Body of pancreas (tissue), 4 donors: ENCODE results near the gene KCTD12. TPM values are rescaled to one million over a fixed set of nuclear protein-coding genes. Genes with fewer than 3 reads are reported as not detected.
A peak's percentile ranks its signal among the peaks of the same experiment; 100 is the strongest.

Experiments used
- ATAC-seq: fragments of 150-250 bp; one replicate; pipeline ENCODE4 v1.9.1; 2016
- DNase-seq, 4 donors: peaks; one replicate each; pipeline ENCODE4 v3.0.0-alpha.2; 2019
- H3K27ac ChIP-seq, 4 donors: fragments of 200-600 bp; sonication (generic); 1 replicate in 3 of 4; 2 replicates in 1 of 4; pipeline versions ENCODE4 v1.5.1 to v1.6.1; 2016 to 2019; ENCODE audit warnings: mild to moderate bottlenecking in 1 of 4, mixed read lengths in 1 of 4, moderate library complexity in 1 of 4
- H3K27me3 ChIP-seq, 2 donors: fragments of 200-600 bp; sonication (generic); one replicate each; pipeline ENCODE4 v1.6.0; 2016; ENCODE audit warnings: mild to moderate bottlenecking in 1 of 2
- H3K36me3 ChIP-seq, 2 donors: fragments of 200-600 bp; sonication (generic); replicated peaks in 1 of 2; 2 replicates each; pipeline ENCODE4 v1.5.1; 2016; ENCODE audit warnings: low read depth in 2 of 2; ENCODE audit not compliant: insufficient read depth in 1 of 2
- H3K4me1 ChIP-seq: fragments of 200-600 bp; sonication (generic); one replicate; pipeline ENCODE4 v1.6.0; 2016
- H3K4me3 ChIP-seq, 2 donors: fragments of 200-600 bp; sonication (generic); 1 replicate in 1 of 2; 2 replicates in 1 of 2; pipeline ENCODE4 v1.5.1; 2016 to 2019
- H3K9me3 ChIP-seq, 3 donors: fragments of 200-600 bp; sonication (generic); 1 replicate in 2 of 3; 2 replicates in 1 of 3; pipeline ENCODE4 v1.5.1; 2016
- CTCF ChIP-seq, 7 experiments: fragments of 450-650 bp in 4 of 7; fragments of 200-600 bp in 3 of 7; sonication (generic) in 3 of 7; IDR thresholded peaks; one replicate each; pipeline ENCODE4 v1.5.1; 2016 to 2019; ENCODE audit warnings: antibody characterized with exemption in 7 of 7
- POLR2A ChIP-seq, 3 donors: fragments of 450-650 bp; IDR thresholded peaks; one replicate each; pipeline ENCODE4 v1.6.1; 2016; ENCODE audit warnings: antibody characterized with exemption in 3 of 3, mild to moderate bottlenecking in 2 of 3
- WGBS, 2 donors: methylation state at CpG; one replicate each; pipeline ENCODE4 v1.1.5; 2017; 5-methylcytosine and 5-hydroxymethylcytosine counted together
- intact Hi-C: fragments of 100-400 bp; cut with DNase I; formaldehyde crosslinking; loops from one replicate; pipeline ENCODE4 v1.15.1; 2023
- total RNA-seq, 2 donors: library from RNA; depleted of rRNA; stranded (reverse); fragments of >200 nt; gene quantifications; one replicate each; pipeline ENCODE4 v1.1.0, GENCODE V29; 2016

The KCTD12 gene
- total RNA-seq, 2 donors from 2014 or later, result 14.2 to 27.5 TPM

GRCh38 chr13:76883236-76883635 is 3.0 kb downstream of the KCTD12 start:
- H3K4me3 ChIP-seq, result no peak overlapping the region
- peak overlapping the region in 1 of 4 donors; percentile 47 for H3K27ac ChIP-seq
- 66% methylated on average over 3 of the region's 3 CpGs for WGBS, 2 donors

GRCh38 chr13:76882431-76882830 is 3.8 kb downstream of the KCTD12 start:
- no peaks in the 10 kb centered on the region for H3K9me3 ChIP-seq
- TF ChIP-seq POLR2A (IDR thresholded peaks at IDR 0.05) (peak in 1 of 3 donors; percentile 43), CTCF (IDR thresholded peaks at IDR 0.05) (no peak)
- DNase-seq (peak in 1 of 4 donors; percentile 44), ATAC-seq (no peak)
- intact Hi-C loops, result no loop called here
- no peaks in the 10 kb centered on the region for H3K36me3 ChIP-seq
- H3K4me1 ChIP-seq, result peaks cover 24% of the 10 kb centered on the region
- no peaks in the 10 kb centered on the region for H3K27me3 ChIP-seq
- H3K4me3 ChIP-seq, result no peak overlapping the region
- H3K27ac ChIP-seq, result peak overlapping the region in 1 of 4 donors; percentile 40
- WGBS, 2 donors, result 70 to 78% methylated on average over 4 of the region's 4 CpGs

More at GRCh38 chr13:76883236-76883635, 3.0 kb downstream of the KCTD12 start:
- H3K36me3 ChIP-seq, result no peaks in the 10 kb centered on the region
- TF ChIP-seq POLR2A (IDR thresholded peaks at IDR 0.05) (no peak), CTCF (IDR thresholded peaks at IDR 0.05) (no peak)
- ATAC-seq, result no peak
- no peak for DNase-seq
- intact Hi-C loops, result no loop called here
- H3K27me3 ChIP-seq, result no peaks in the 10 kb centered on the region
- peaks cover 24% of the 10 kb centered on the region for H3K4me1 ChIP-seq
- no peaks in the 10 kb centered on the region for H3K9me3 ChIP-seq

GRCh38 chr13:76879883-76880270 is 6.3 kb downstream of the KCTD12 start:
- intact Hi-C loops, result no loop called here
- H3K36me3 ChIP-seq, result no peaks in the 10 kb centered on the region
- H3K27ac ChIP-seq, result peak overlapping the region in 2 of 4 donors; percentile 24 to 71
- no peak for DNase-seq
- ATAC-seq, result no peak
- peaks cover 8% of the 10 kb centered on the region for H3K4me1 ChIP-seq
- H3K9me3 ChIP-seq, result no peaks in the 10 kb centered on the region
- H3K4me3 ChIP-seq, result no peak overlapping the region
- H3K27me3 ChIP-seq, result no peaks in the 10 kb centered on the region
- 74 to 85% methylated on average over 3 of the region's 3 CpGs for WGBS, 2 donors
- TF ChIP-seq POLR2A (IDR thresholded peaks at IDR 0.05) (no peak), CTCF (IDR thresholded peaks at IDR 0.05) (no peak)

GRCh38 chr13:76879203-76879882 is 6.9 kb downstream of the KCTD12 start:
- TF ChIP-seq POLR2A (IDR thresholded peaks at IDR 0.05) (peak in 1 of 3 donors; percentile 35), CTCF (IDR thresholded peaks at IDR 0.05) (no peak)
- peaks cover 3% of the 10 kb centered on the region for H3K4me1 ChIP-seq
- peak overlapping the region in 2 of 4 donors; percentile 24 to 71 for H3K27ac ChIP-seq
- no peak overlapping the region for H3K4me3 ChIP-seq
- ATAC-seq (peak; percentile 73), DNase-seq (peak; percentile 23 to 76 (median 26))
- intact Hi-C loops, result no loop called here
- no peaks in the 10 kb centered on the region for H3K36me3 ChIP-seq
- 60 to 77% methylated on average over 8 of the region's 8 CpGs for WGBS, 2 donors
- no peaks in the 10 kb centered on the region for H3K27me3 ChIP-seq
- H3K9me3 ChIP-seq, result no peaks in the 10 kb centered on the region

GRCh38 chr13:76878043-76878442 is 8.2 kb downstream of the KCTD12 start:
- ATAC-seq, result no peak
- Histone ChIP-seq H3K36me3 (no peaks in the 10 kb centered on the region), H3K4me3 (no peak overlapping the region), H3K27ac (no peak overlapping the region), H3K4me1 (no peaks in the 10 kb centered on the region), H3K9me3 (no peaks in the 10 kb centered on the region), H3K27me3 (no peaks in the 10 kb centered on the region)
- no peak for DNase-seq
- intact Hi-C loops, result no loop called here
- TF ChIP-seq POLR2A (IDR thresholded peaks at IDR 0.05) (no peak), CTCF (IDR thresholded peaks at IDR 0.05) (no peak)
- WGBS, 2 donors, result 75% methylated on average over 3 of the region's 3 CpGs
